GM23338 (cell line): ENCODE measurements around the gene RPL10. TPM values are rescaled to one million over a fixed set of nuclear protein-coding genes. Genes with fewer than 3 reads are reported as not detected.

Source experiments
- ATAC-seq: fragments of 200-7000 bp; cut with Tn5 transposase; 3 replicates; pipeline ENCODE4 v1.9.1; 2020
- DNase-seq: peaks from one replicate; pipeline ENCODE4 v3.0.0-alpha.2; 2015; ENCODE audit warnings: low spot score
- H2AFZ ChIP-seq: fragments of 200-600 bp; sonication (generic); 2 replicates; pipeline ENCODE4 v1.8.0; 2016; ENCODE audit warnings: antibody characterized with exemption, mild to moderate bottlenecking, moderate library complexity
- H3F3A ChIP-seq: fragments of 200-600 bp; sonication (generic); replicated peaks from 2 replicates; pipeline ENCODE4 v1.8.0; 2017; ENCODE audit warnings: antibody characterized with exemption, mixed run types, low read depth
- H3K27ac ChIP-seq: fragments of 200-600 bp; sonication (generic); 2 replicates; pipeline ENCODE4 v1.6.1; 2016; ENCODE audit warnings: low read depth
- H3K27me3 ChIP-seq: fragments of 200-600 bp; sonication (generic); 2 replicates; pipeline ENCODE4 v1.8.0; 2016; ENCODE audit warnings: mild to moderate bottlenecking, mixed run types, moderate library complexity; ENCODE audit not compliant: insufficient read depth
- H3K36me3 ChIP-seq: fragments of 200-600 bp; sonication (generic); 2 replicates; pipeline ENCODE4 v1.8.0; 2016; ENCODE audit warnings: mild to moderate bottlenecking; ENCODE audit not compliant: insufficient read depth
- H3K4me1 ChIP-seq: fragments of 200-600 bp; sonication (generic); 2 replicates; pipeline ENCODE4 v1.8.0; 2016; ENCODE audit warnings: mild to moderate bottlenecking, moderate library complexity; ENCODE audit not compliant: insufficient read depth
- H3K4me2 ChIP-seq: fragments of 200-600 bp; sonication (generic); 2 replicates; pipeline ENCODE4 v1.7.1; 2017; ENCODE audit warnings: mixed run types
- H3K4me3 ChIP-seq: fragments of 200-600 bp; sonication (generic); 2 replicates; pipeline ENCODE4 v1.6.1; 2016; ENCODE audit warnings: mixed run types
- H3K79me2 ChIP-seq: fragments of 200-600 bp; sonication (generic); replicated peaks from 2 replicates; pipeline ENCODE4 v1.8.0; 2017; ENCODE audit warnings: mild to moderate bottlenecking; ENCODE audit not compliant: insufficient read depth
- H3K9me2 ChIP-seq: fragments of 200-600 bp; sonication (generic); 2 replicates; pipeline ENCODE4 v1.8.0; 2017; ENCODE audit not compliant: insufficient read depth
- H4K20me1 ChIP-seq: fragments of 200-600 bp; sonication (generic); replicated peaks from 2 replicates; pipeline ENCODE4 v1.8.0; 2017; ENCODE audit warnings: mild to moderate bottlenecking; ENCODE audit not compliant: insufficient read depth
- H3K27ac Mint-ChIP-seq: 2 replicates; pipeline ENCODE4 v1.8.0; 2020; ENCODE audit warnings: inconsistent platforms, mild to moderate bottlenecking, moderate library complexity, mixed read lengths
- H3K27me3 Mint-ChIP-seq: 3 replicates; pipeline ENCODE4 v1.8.0; 2022; ENCODE audit warnings: low read depth, mild to moderate bottlenecking, moderate library complexity, mixed read lengths, inconsistent platforms; ENCODE audit not compliant: insufficient read depth, poor library complexity
- H3K36me3 Mint-ChIP-seq: 3 replicates; pipeline ENCODE4 v1.8.0; 2021; ENCODE audit warnings: low read depth, mild to moderate bottlenecking, inconsistent platforms, moderate library complexity, mixed read lengths
- H3K4me1 Mint-ChIP-seq: 3 replicates; pipeline ENCODE4 v1.8.0; 2020; ENCODE audit warnings: mild to moderate bottlenecking, inconsistent platforms, mixed read lengths
- H3K4me3 Mint-ChIP-seq: 3 replicates; pipeline ENCODE4 v1.8.0; 2021; ENCODE audit warnings: moderate library complexity, mild to moderate bottlenecking, inconsistent platforms, mixed read lengths
- H3K9me3 Mint-ChIP-seq: 3 replicates; pipeline ENCODE4 v1.8.0; 2020; ENCODE audit warnings: moderate library complexity, mild to moderate bottlenecking, inconsistent platforms, mixed read lengths
- CREB1 ChIP-seq: fragments of 250-450 bp; sonication (Bioruptor Pico); IDR thresholded peaks from 2 replicates; pipeline ENCODE4 v1.5.0; 2020; ENCODE audit warnings: low read depth, mild to moderate bottlenecking, moderate library complexity
- ETS1 ChIP-seq: IDR thresholded peaks from 2 replicates; pipeline ENCODE4 v1.6.1; 2016; ENCODE audit warnings: antibody characterized with exemption
- EZH2 ChIP-seq: fragments of 200-600 bp; sonication (generic); IDR thresholded peaks from one replicate; pipeline ENCODE4 v1.8.0; 2017; ENCODE audit warnings: antibody characterized with exemption, mild to moderate bottlenecking, low read depth; ENCODE audit not compliant: unreplicated experiment
- EZH2phosphoT487 ChIP-seq: fragments of 200-600 bp; sonication (generic); IDR thresholded peaks from one replicate; pipeline ENCODE4 v1.8.1; 2018; ENCODE audit warnings: antibody characterized with exemption; ENCODE audit not compliant: unreplicated experiment
- JUNB ChIP-seq: IDR thresholded peaks from one replicate; pipeline ENCODE4 v1.6.1; 2016; ENCODE audit warnings: antibody characterized with exemption; ENCODE audit not compliant: unreplicated experiment
- NANOG ChIP-seq: IDR thresholded peaks from 2 replicates; pipeline ENCODE4 v1.6.1; 2016; ENCODE audit warnings: antibody characterized with exemption, borderline replicate concordance
- POLR2AphosphoS5 ChIP-seq: IDR thresholded peaks from 2 replicates; pipeline ENCODE4 v1.6.1; 2016; ENCODE audit warnings: antibody characterized with exemption, low read depth
- REST ChIP-seq: IDR thresholded peaks from one replicate; pipeline ENCODE4 v1.6.1; 2018; ENCODE audit warnings: antibody characterized with exemption; ENCODE audit not compliant: unreplicated experiment
- STAT1 ChIP-seq: IDR thresholded peaks from one replicate; pipeline ENCODE4 v1.6.1; 2016; ENCODE audit warnings: antibody characterized with exemption; ENCODE audit not compliant: unreplicated experiment
- ZNF114 ChIP-seq: fragments of 250-450 bp; sonication (Bioruptor Pico); IDR thresholded peaks from 2 replicates; pipeline ENCODE4 v1.5.0; 2020; ENCODE audit warnings: mild to moderate bottlenecking, moderate library complexity
- ZNF331 ChIP-seq: fragments of 250-450 bp; sonication (Bioruptor Pico); IDR thresholded peaks from 2 replicates; pipeline ENCODE4 v1.5.0; 2020; ENCODE audit warnings: low read depth, mild to moderate bottlenecking, moderate library complexity
- polyA plus RNA-seq: library from polyadenylated mRNA; unstranded; fragments of >200 nt; fragmentation: Nextera tagmentation; extraction: Ambion mirVana; gene quantifications from 2 replicates; pipeline ENCODE4 v1.2.1, GENCODE V29; 2016
- total RNA-seq: library from RNA; depleted of rRNA; stranded (reverse); fragments of >200 nt; shearing (Covaris generic); gene quantifications from 2 replicates; pipeline ENCODE4 v1.2.3, GENCODE V29; 2014
- TF ChIP-seq, protein P1 (sequence below), 2 experiments: fragments of 200-600 bp in 1 of 2; sonication (generic) in 1 of 2; conservative IDR thresholded peaks; 2 replicates each; pipeline versions ENCODE4 v1.5.1 to v1.6.1; 2016 to 2017; ENCODE audit warnings: antibody characterized with exemption in 2 of 2, low read depth in 2 of 2, mild to moderate bottlenecking in 2 of 2, moderate library complexity in 1 of 2
- TF ChIP-seq, protein P2 (sequence below): fragments of 250-450 bp; sonication (Bioruptor Pico); IDR thresholded peaks from 2 replicates; pipeline ENCODE4 v1.5.0; 2020; ENCODE audit warnings: mild to moderate bottlenecking, moderate library complexity

Gene RPL10
- total and polyA plus RNA-seq, 2 experiments from 2014 or later: 1,696 to 4,929 TPM

DNA sequence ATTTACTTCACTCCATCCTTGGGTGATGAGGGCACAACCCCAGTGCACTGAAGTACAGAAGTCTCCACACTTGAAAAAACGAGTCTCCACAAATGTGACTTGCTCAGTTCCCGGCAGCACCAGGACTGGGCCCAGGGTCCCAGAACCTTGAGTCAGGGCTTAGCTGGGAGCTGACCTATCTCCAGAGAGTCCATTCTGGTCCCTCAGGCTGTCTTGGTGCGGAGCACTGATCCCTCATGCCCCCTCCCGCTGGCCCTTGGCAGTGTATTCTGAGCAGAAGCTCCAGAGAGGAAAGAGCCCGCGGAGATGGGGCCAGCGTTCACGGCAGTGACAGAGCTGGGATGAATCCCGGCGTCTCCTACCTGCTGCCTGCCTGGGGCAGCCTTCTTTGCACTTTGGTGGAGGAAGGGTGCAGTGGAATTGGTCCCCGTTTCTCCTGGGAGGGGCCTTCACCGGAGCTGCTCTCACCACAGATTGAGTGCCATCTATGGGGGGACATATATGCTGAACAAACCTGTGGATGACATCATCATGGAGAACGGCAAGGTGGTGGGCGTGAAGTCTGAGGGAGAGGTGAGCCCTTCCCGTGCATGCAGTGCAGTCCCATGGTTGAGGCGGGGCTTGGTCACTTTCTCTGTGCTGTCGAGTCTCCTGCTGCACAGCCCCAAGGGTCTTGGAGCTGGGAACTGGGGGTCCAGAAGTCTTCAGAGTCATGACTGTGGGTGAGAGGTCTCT lies 42.6 kb downstream of the RPL10 start:
- peaks cover 13% of the 10 kb centered on the region for H3K79me2 ChIP-seq
- Mint-ChIP-seq H3K4me3 (no peak overlapping the region), H3K27ac (no peak overlapping the region), H3K27me3 (peaks cover 7% of the 10 kb centered on the region), H3K36me3 (peaks cover 20% of the 10 kb centered on the region; the same call in 2 of the 3 replicates), H3K9me3 (no peaks in the 10 kb centered on the region), H3K4me1 (peaks cover 13% of the 10 kb centered on the region)
- no peak overlapping the region for H3K4me2 ChIP-seq
- H3K4me1 ChIP-seq: 0 out of 2 replicates have a peak, but pooled peaks cover 3% of the 10 kb centered on the region
- no peaks in the 10 kb centered on the region for H3K36me3 ChIP-seq
- H4K20me1 ChIP-seq: no peaks in the 10 kb centered on the region
- TF ChIP-seq STAT1 (no peak), JUNB (no peak), POLR2AphosphoS5 (no peak), ZNF331 (no peak), ZNF114 (CRISPR knock-in tag) (no peak), EZH2phosphoT487 (no peak), EZH2 (no peak), CREB1 (CRISPR knock-in tag) (no peak), ETS1 (no peak), REST (no peak), NANOG (no peak)
- TF ChIP-seq, protein P1, sequence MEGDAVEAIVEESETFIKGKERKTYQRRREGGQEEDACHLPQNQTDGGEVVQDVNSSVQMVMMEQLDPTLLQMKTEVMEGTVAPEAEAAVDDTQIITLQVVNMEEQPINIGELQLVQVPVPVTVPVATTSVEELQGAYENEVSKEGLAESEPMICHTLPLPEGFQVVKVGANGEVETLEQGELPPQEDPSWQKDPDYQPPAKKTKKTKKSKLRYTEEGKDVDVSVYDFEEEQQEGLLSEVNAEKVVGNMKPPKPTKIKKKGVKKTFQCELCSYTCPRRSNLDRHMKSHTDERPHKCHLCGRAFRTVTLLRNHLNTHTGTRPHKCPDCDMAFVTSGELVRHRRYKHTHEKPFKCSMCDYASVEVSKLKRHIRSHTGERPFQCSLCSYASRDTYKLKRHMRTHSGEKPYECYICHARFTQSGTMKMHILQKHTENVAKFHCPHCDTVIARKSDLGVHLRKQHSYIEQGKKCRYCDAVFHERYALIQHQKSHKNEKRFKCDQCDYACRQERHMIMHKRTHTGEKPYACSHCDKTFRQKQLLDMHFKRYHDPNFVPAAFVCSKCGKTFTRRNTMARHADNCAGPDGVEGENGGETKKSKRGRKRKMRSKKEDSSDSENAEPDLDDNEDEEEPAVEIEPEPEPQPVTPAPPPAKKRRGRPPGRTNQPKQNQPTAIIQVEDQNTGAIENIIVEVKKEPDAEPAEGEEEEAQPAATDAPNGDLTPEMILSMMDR (conservative IDR thresholded peaks at IDR 0.05; ENCODE audit: low read depth in 2 of 2): no peak
- TF ChIP-seq, protein P2, sequence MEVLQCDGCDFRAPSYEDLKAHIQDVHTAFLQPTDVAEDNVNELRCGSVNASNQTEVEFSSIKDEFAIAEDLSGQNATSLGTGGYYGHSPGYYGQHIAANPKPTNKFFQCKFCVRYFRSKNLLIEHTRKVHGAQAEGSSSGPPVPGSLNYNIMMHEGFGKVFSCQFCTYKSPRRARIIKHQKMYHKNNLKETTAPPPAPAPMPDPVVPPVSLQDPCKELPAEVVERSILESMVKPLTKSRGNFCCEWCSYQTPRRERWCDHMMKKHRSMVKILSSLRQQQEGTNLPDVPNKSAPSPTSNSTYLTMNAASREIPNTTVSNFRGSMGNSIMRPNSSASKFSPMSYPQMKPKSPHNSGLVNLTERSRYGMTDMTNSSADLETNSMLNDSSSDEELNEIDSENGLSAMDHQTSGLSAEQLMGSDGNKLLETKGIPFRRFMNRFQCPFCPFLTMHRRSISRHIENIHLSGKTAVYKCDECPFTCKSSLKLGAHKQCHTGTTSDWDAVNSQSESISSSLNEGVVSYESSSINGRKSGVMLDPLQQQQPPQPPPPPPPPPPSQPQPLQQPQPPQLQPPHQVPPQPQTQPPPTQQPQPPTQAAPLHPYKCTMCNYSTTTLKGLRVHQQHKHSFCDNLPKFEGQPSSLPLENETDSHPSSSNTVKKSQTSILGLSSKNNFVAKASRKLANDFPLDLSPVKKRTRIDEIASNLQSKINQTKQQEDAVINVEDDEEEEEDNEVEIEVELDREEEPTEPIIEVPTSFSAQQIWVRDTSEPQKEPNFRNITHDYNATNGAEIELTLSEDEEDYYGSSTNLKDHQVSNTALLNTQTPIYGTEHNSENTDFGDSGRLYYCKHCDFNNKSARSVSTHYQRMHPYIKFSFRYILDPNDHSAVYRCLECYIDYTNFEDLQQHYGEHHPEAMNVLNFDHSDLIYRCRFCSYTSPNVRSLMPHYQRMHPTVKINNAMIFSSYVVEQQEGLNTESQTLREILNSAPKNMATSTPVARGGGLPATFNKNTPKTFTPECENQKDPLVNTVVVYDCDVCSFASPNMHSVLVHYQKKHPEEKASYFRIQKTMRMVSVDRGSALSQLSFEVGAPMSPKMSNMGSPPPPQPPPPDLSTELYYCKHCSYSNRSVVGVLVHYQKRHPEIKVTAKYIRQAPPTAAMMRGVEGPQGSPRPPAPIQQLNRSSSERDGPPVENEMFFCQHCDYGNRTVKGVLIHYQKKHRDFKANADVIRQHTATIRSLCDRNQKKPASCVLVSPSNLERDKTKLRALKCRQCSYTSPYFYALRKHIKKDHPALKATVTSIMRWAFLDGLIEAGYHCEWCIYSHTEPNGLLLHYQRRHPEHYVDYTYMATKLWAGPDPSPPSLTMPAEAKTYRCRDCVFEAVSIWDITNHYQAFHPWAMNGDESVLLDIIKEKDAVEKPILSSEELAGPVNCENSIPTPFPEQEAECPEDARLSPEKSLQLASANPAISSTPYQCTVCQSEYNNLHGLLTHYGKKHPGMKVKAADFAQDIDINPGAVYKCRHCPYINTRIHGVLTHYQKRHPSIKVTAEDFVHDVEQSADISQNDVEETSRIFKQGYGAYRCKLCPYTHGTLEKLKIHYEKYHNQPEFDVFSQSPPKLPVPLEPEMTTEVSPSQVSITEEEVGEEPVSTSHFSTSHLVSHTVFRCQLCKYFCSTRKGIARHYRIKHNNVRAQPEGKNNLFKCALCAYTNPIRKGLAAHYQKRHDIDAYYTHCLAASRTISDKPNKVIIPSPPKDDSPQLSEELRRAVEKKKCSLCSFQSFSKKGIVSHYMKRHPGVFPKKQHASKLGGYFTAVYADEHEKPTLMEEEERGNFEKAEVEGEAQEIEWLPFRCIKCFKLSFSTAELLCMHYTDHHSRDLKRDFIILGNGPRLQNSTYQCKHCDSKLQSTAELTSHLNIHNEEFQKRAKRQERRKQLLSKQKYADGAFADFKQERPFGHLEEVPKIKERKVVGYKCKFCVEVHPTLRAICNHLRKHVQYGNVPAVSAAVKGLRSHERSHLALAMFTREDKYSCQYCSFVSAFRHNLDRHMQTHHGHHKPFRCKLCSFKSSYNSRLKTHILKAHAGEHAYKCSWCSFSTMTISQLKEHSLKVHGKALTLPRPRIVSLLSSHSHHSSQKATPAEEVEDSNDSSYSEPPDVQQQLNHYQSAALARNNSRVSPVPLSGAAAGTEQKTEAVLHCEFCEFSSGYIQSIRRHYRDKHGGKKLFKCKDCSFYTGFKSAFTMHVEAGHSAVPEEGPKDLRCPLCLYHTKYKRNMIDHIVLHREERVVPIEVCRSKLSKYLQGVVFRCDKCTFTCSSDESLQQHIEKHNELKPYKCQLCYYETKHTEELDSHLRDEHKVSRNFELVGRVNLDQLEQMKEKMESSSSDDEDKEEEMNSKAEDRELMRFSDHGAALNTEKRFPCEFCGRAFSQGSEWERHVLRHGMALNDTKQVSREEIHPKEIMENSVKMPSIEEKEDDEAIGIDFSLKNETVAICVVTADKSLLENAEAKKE (CRISPR knock-in tag): no peak
- no peaks in the 10 kb centered on the region for H3K27me3 ChIP-seq
- DNase-seq (no peak), ATAC-seq (no peak)
- H3K9me2 ChIP-seq: no peaks in the 10 kb centered on the region
- H3F3A ChIP-seq: no peaks in the 10 kb centered on the region
- H3K27ac ChIP-seq: no peak overlapping the region
- no peak overlapping the region for H3K4me3 ChIP-seq
- no peak overlapping the region for H2AFZ ChIP-seq
